ENCODE results near the gene CNGA1. TPM values are rescaled to one million over a fixed set of nuclear protein-coding genes. Genes with fewer than 3 reads are reported as not detected.
"Not testable (repeated sequence)": the region's sequence is repeated elsewhere in the genome, so short reads cannot be mapped to it uniquely, and the experiment has no call there.

The CNGA1 gene
- polyA plus RNA-seq, 4 donors: 0.16 to 7.3 (median 4.6) TPM

DNA sequence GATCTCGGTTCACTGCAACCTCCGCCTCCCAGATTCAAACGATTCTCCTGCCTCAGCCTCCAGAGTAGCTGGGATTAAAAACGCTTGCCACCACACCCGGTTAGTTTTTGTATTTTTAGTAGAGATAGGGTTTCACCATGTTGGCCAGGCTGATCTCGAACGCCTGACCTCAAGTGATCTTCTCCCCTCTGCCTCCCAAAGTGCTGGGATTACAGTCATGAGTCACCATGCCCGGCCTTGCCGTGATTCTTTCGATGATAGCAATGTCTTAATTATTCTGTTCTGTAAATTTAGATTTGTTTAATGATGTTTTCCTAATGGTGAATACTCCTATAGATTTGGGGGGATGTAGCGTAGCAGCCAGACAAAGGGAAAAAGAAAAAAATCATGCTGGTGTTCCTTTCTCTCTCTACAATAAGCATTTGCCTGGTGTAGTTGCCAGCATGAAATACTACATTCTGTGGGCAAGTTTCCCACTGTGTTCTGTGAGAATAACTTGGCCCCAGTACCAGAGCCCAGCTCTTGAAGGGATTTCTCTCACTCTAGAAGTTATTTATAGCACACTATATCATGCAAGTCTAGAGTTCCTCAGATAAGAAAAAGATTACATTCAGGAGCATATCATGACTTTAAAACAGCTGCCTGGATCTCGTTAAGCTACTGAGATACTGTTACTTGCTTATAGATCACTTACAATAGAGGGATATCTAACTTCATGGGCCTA, 15.5 kb upstream of the CNGA1 start:
- no peak for DNase-seq (ENCODE audit: low read depth in 4 of 4, low spot score in 3 of 4)

DNA sequence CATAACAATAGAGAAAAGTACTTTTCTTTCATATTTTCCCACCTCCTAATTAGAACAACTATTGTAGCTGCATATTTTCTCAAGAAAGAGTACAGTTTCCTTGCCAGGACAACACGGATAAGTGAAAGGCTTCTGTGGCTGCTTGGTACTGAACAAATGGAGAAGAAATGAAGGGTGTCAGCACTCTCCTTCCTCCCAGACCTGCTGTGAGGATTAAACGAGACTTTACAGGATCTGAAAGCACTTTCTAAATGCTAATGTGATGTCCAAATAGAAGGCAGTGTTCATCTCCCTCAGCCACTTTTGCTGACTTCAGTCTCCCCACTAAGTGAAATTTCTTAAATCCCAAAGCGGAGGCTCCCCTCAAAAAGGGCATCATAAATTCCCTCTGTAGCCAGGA, 14.0 kb upstream of the CNGA1 start:
- no peak for DNase-seq (ENCODE audit: low read depth in 4 of 4, low spot score in 3 of 4)

DNA sequence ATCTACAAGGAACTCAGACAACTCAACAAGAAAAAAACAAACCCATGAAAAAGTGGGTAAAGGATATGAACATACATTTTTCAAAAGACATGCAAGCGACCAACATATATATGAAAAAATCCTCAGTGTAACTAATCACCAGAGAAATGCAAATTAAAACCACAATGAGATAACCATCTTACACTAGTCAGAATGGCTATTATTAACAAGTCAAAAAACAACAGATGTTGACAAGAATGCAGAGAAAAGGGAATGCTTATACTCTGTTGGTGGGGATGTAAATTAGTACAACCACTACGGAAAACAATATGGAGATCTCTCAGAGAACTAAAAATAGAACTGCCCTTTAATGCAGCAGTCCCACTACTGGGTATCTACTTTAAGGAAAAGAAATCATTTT, 12.2 kb upstream of the CNGA1 start:
- no peak for DNase-seq (ENCODE audit: low read depth in 4 of 4, low spot score in 3 of 4)

DNA sequence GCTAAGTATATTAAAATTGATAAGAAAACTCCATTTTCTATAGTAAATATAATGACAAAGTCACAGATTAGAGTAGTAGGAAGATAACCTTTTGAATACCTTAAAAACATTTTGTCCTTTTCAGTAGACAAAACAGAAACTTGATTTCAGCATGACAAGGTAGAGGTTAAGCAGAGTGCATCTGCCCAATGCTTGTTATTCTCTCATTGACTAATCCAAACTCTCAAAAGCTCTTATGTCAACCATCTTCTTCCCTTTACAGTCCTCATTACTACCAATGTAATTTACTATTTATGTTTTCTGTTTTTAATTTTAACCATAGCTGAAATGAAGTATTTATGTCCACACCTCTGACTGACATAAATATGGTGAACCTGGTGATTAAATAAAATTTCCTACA, 11.2 kb upstream of the CNGA1 start:
- DNase-seq (ENCODE audit: low read depth in 4 of 4, low spot score in 3 of 4): no peak

DNA sequence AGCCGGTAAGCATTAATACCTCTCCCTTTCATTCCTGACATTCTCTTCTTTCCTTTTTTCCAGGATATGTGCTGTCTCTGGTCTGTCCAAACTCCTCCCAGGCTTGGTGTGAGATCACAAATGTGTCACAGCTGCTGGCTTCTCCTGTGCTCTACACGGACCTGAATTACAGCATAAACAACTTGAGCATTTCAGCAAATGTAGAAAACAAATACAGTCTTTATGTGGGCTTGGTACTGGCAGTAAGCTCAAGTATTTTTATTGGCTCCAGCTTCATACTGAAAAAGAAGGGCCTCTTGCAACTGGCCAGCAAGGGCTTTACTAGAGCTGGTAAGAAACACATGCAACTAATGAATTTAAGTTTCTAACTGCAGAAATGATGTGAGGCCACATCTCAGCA, 8.5 kb upstream of the CNGA1 start:
- no peak for DNase-seq (ENCODE audit: low read depth in 4 of 4, low spot score in 3 of 4)

DNA sequence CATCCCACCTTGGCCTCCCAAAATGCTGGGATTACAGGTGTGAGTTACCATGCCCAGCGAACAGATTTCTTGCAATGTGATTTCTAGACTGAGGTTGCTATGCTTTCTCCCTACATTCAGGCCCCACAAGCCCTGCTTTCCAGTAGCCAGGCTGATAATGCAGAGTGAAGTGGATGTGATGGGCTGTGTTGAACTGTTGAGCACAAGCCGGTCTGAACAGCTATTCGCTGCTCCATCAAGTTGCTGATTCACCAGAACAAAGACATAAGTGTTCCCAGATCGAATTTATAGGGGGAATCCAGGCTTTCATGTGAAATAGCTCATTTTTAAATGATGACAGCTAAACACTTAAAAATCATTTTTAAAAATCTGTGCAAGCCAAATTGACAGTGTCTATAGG, 8.0 kb upstream of the CNGA1 start:
- DNase-seq (ENCODE audit: low read depth in 4 of 4, low spot score in 3 of 4): no peak

DNA sequence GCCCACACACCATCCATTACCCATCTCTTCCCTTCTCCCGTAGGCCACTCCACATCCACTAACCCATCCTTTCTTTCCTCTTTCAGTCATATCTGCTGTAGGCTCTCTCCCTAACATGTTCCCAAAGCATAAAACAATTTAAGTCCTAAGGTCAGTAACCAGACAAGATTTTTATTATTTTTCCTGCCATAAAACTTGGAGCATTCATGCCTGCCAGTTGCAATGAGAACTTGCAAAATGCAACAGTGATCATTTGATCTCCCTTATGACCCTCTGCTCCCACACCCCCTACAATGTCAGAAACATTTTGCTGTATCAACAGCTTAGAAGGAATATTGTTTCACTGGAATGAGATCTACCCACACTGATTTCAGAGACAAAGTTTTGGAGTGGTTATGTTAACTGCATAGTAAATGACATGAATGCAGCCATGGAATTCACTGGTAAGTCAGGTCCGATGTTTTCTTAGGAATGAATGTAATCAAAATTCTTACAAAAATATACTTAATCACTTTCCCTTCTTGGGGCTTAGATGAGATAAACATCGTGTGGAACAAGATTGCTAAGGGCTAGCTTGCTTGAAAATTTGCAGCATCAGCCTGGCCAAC, 5.8 kb upstream of the CNGA1 start:
- no peak for DNase-seq (ENCODE audit: low read depth in 4 of 4, low spot score in 3 of 4)

DNA sequence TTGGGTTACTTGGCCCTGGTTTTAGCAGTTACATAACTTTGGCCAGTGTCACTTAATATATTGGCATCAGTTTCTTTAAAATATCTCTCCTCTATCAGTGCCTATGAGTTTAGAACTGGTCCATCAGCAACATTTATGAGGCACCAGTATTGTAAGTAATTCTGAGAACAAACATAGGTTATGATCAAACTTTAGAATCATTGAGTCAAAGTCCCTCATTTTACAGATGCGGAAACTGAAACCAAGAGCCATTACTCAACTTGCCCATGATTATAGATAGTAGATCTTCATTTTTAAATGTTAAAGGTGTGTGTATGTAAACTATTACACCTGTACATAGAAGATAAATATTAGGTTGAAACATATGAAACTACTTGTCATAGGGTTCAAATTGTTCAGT, 4.6 kb upstream of the CNGA1 start:
- no peak for DNase-seq (ENCODE audit: low read depth in 4 of 4, low spot score in 3 of 4)

DNA sequence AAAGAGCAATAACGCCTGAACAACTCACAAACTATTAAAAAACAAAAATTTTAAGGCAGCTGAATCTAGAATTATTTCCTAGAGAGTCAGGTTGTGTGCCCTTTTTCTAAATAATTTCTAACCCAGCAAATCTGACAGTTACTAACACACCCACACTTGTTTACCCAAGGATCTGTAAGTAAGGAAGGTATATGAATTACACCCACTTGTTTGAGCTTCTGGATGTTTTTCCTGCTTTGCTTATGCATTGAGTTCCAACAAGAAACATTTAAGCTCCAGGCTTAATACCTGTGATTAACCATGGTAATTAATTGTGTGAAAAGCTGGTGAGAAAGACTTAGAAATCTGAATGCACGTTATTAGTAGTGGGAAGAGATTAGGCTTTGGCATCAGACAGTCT, 1.6 kb upstream of the CNGA1 start:
- DNase-seq (ENCODE audit: low read depth in 4 of 4, low spot score in 3 of 4): no peak

DNA sequence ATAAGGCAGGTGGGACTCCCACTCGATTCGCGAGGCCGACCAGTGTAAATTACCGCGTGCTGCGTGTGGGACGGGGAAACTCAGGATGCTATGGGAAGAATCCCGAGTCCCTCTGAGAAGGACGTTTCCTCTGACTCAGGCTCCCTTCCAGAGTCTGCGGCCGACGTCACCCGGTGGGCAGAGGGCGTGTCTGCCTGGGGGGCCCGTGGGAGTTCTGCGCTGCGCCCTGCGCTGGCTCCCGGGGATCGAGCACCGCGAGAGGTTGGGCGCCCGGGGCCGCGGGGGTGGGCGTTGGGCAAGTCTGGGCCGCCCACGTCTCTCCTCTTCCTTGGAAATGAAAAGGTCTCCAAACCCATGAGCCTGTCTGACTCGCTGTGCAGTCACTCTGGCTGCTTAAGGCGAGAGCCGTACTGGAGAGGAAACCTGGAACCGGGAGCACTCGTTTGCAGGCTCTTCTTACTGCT, 659 bp upstream of the CNGA1 start:
- peak in 3 of 4 donors; percentile 15 to 26 (median 22) for DNase-seq (ENCODE audit: low read depth in 4 of 4, low spot score in 3 of 4)

DNA sequence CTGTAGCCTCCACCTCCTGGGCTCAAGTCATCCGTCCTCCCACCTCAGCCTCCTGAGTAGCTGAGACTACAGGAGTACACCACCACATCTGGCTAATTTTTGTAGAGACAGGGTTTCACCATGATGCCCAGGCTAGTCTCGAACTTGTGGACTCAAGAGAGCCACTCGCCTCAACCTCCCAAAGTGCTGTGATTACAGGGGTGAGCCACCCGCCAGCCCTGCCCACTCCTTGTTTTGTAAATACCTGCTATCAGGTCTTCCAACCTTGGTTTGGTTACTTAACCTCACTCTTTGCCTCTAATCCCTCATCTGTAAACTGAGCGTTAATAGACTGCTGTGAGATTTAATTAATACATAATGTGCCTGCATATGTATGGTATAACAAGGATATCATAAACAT, 803 bp downstream of the CNGA1 start:
- DNase-seq (ENCODE audit: low read depth in 4 of 4, low spot score in 3 of 4): no peak

DNA sequence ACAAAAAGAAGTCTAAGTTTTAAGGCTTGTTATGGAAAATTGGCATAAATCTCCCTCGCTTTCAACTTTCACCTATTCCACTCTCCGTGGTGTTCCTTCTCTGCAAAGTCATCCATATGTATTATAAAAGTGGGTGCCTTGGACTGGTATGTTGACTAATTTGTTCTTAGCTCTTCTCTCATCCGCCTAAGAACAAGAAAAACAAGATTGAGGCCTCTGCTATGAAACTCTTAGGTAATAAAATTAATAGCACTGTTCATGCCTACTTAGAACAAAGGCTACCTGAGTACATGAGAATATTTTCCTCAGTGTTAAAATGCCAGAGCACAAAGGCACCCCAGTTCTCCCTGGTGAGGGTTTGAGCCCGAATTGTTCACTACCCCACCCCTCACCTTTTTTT, 1.3 kb downstream of the CNGA1 start:
- no peak for DNase-seq (ENCODE audit: low read depth in 4 of 4, low spot score in 3 of 4)

DNA sequence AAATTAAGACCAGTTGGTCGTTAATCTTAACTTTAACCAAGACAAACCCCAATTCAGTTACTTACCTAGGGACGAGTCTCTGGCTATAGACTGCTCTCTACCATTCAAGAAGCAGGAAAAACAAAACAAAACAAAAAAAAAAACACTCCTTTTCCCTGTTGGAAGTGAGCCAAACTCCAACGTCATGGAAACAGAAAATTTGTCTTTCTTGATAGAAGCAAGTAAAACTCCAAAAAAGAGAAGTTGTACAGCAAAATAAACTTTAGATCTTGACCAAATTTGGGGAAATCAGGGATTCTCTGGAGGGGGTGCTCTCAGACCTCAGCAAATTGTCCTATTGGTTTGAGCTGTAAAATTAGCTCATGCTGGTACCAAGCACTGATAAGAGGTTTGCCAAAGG, 3.7 kb downstream of the CNGA1 start:
- no peak for DNase-seq (ENCODE audit: low read depth in 4 of 4, low spot score in 3 of 4)

DNA sequence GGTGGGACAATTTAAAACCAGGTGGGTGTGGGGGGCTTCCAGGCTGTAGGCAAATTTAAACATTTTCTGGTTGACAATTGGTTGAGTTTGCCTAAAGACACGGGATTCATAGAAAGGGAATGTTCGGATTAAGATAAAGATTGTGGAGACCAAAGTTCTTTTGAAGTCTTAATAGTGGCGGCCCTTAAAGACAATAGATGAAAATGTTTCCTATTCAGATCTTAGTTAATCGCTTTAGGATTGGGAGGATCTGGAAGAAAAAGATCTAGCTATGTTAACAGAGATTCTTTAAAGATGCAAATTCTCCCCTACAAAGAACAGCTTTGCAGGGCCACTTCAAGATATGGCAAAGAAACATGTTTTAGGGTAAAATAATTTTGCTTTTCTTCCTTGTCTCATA, 4.8 kb downstream of the CNGA1 start:
- DNase-seq (ENCODE audit: low read depth in 4 of 4, low spot score in 3 of 4): no peak

DNA sequence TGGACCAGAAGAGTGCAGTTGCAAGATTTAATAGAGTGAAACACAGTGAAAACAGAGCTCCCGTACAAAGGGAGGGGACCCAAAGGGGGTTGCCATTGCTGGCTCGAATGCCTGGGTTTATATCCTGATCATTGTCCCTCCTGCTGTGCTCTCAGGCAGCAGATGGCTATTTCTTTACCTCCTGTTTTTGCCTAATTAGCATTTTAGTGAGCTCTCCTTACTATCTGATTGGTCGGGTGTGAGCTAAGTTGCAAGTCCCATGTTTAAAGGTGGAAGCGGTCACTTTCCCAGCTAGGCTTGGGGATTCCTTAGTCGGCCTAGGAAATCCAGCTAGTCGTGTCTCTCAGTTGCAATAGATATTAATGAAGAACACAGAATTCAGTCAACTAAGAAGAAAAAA, 5.6 kb downstream of the CNGA1 start:
- not testable (repeated sequence) for DNase-seq (ENCODE audit: low read depth in 4 of 4, low spot score in 3 of 4)

DNA sequence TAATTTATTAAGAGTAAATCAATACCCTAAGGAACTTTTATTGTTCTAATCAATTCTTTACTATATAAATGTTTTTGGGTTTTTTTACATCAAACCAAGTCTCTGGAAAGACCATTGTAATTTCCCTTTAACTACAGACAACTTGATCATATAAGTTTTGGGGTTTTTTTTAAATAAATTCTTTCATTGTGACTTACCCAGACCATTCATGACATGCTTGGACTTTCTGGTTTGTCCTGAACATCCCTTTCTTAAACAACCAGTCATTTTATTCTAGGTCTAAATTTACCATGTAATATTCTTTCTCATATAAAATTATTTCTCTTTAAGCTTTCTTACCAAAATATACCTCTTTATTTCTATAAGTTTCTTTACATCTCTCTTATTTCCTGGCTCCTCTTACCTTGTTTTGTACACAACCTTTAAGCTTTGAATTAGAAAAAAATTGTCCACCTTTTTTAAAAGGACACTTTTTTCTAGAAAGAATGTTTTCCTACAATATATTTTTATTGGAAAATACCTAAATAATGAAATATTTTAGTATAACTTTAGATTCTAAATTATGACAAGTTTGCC, 8.4 kb downstream of the CNGA1 start:
- no peak for DNase-seq (ENCODE audit: low read depth in 4 of 4, low spot score in 3 of 4)

DNA sequence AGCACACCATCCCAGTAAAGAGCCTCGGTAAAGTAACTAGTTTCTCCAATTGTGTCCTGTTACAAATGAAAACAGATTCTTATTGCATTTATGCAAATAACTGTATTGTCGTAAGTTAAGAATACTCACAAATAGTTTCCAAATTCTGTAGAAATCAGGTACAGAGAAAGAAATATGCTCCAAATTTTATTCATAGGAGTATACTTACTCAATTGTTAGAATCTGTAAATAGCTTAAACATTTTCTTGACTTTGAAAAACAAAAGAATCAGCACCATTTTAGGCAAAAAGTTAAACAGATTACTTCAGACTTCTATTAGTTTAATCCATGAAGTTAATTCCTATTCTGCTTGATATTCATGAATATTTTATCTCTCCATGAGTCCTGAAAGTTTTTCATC, 10.7 kb downstream of the CNGA1 start:
- no peak for DNase-seq (ENCODE audit: low read depth in 4 of 4, low spot score in 3 of 4)

DNA sequence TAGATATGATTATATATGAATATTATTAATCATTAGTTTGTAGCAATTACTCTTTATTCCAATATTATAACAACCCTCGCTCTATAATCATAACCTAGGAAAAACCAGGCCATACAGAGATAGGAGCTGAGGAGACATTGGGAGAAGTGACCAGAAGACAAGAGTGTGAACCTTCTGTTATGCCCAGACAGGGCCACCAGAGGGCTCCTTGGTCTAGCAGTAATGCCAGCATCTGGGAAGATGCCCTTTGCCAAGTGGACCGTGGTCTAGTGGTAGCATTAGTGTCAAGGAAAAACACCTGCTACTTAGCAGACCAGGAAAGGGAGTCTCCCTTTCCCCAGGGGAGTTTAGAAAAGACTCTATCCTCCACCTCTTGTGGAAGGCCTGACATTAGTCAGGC, 12.9 kb downstream of the CNGA1 start:
- DNase-seq (ENCODE audit: low read depth in 4 of 4, low spot score in 3 of 4): not testable (repeated sequence)

DNA sequence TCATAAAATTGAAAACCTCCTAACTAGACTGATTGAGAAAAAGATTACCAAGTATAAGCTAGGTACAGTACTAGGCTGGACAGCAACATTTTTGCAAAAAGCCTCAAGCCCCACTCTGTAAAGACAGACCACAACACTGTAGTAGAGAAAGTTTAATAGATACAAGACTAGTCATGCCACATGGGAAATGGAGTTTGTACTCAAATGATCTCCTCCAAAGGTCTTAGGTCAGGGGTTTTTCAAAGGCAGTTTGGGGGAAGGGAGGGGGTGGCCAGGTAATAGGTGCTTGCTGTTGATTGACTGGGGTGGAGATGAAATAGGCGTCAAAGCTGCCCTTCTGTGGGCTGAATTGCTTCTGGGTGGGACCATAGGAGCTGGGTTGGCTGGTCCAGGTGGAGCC, 14.2 kb downstream of the CNGA1 start:
- no peak for DNase-seq (ENCODE audit: low read depth in 4 of 4, low spot score in 3 of 4)

DNA sequence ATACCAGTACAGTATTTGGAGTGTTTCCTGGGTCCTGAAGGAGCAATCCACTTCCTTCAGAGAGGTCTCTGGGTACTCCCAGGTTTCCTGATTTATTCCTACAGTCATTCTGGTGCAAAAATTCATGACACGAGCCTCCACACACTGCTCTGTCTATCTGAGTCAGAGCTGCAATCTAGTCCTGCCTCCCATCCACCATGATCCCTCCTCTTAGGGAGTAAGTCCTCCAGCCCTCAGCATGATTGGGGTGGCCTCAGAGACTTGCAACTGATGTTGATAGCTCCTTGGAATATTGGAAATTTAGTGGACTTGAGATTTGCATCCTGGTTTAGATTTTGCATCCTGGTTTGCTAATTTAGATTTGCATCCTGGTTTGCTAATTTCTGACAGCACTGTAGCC, 20.5 kb downstream of the CNGA1 start:
- no peak for DNase-seq (ENCODE audit: low read depth in 4 of 4, low spot score in 3 of 4)

DNA sequence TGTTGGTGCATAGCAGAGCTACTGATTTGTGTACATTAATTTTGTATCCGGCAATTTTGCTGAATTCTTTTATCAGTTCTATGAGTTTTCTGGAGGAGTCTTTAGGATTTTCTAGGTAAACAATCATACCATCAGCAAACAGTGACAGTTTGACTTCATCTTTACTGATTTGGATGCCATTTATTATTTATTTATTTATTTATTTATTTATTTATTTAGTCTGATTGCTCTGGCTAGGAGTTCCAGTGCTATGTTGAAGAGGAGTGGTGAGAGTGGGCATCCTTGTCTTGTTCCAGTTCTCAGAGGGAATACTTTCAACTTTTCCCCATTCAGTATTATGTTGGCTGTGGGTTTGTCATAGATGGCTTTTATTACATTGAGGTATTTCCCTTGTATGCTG, 24.0 kb downstream of the CNGA1 start:
- DNase-seq (ENCODE audit: low read depth in 4 of 4, low spot score in 3 of 4): not testable (repeated sequence)

DNA sequence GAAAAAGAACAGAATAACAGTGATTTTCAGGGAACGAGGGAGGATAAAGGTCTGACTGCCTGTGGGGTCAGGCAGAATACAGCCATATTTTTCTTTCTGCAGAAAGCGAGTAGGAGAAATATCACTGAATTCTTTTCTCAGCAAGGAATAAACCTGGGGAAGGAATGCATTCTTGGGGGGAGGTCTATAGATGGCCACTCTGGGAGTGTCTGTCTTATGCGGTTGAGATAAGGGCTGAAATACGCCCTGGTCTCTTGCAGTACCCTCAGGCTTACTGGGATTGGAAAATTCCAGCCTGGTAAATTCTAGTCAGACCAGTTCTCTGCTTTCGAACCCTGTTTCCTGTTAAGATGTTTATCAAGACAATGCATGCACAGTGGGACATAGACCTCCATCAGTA, 26.3 kb downstream of the CNGA1 start:
- DNase-seq (ENCODE audit: low read depth in 4 of 4, low spot score in 3 of 4): no peak
